HEK293 (cell line): ENCODE results near the gene PPP2R3A.

ENCODE experiments used
- CTCF ChIA-PET: fragments of 350-600 bp; formaldehyde crosslinking; extraction: SDS; loops from one replicate; lab custom pipeline; 2021; ENCODE audit warnings: antibody characterized with exemption; lab: Yijun Ruan, JAX
- POLR2A ChIA-PET: fragments of 300-600 bp; formaldehyde crosslinking; extraction: SDS; loops from one replicate; lab custom pipeline; 2020; ENCODE audit warnings: antibody characterized with exemption, inconsistent platforms; lab: Yijun Ruan, JAX
- H3K27ac ChIP-seq: fragments of 200-500 bp; sonication (Bioruptor generic); 2 replicates; pipeline ENCODE4 v1.5.1; 2014; ENCODE audit warnings: low read depth, low read length, control low read depth, inconsistent platforms; ENCODE audit errors: extremely low read depth
- H3K36me3 ChIP-seq, 2 experiments: fragments of 200-500 bp in 1 of 2; sonication (Bioruptor generic) in 1 of 2; 1 replicate in 1 of 2; 2 replicates in 1 of 2; pipeline ENCODE4 v1.5.1; 2014 to 2017; ENCODE audit warnings: inconsistent platforms in 2 of 2, low read length in 2 of 2; ENCODE audit not compliant: control insufficient read depth in 2 of 2, insufficient read depth in 1 of 2
- H3K4me1 ChIP-seq: fragments of 200-500 bp; sonication (Bioruptor generic); 2 replicates; pipeline ENCODE4 v1.5.1; 2014; ENCODE audit warnings: mild to moderate bottlenecking, low read length, inconsistent platforms; ENCODE audit not compliant: control insufficient read depth, insufficient read depth
- H3K4me3 ChIP-seq: 2 replicates; pipeline ENCODE4 v1.5.1; 2011; ENCODE audit warnings: low read depth, mild to moderate bottlenecking, control low read depth, low read length, moderate library complexity
- H3K9me3 ChIP-seq: fragments of 200-500 bp; sonication (Bioruptor generic); 2 replicates; pipeline ENCODE4 v1.5.1; 2014; ENCODE audit warnings: low read depth, low read length, inconsistent platforms; ENCODE audit not compliant: control insufficient read depth, insufficient read depth
- ATF2 ChIP-seq: fragments of 450-650 bp; formaldehyde crosslinking; IDR thresholded peaks from 2 replicates; pipeline ENCODE4 v1.5.1; 2016; ENCODE audit warnings: missing biosample characterization, missing genetic modification characterization, low read depth
- GFI1B ChIP-seq: fragments of 450-650 bp; formaldehyde crosslinking; IDR thresholded peaks from 2 replicates; pipeline ENCODE4 v1.5.1; 2016; ENCODE audit warnings: missing biosample characterization, missing genetic modification characterization
- MYNN ChIP-seq: fragments of 450-650 bp; formaldehyde crosslinking; IDR thresholded peaks from 2 replicates; pipeline ENCODE4 v1.5.1; 2016; ENCODE audit warnings: missing biosample characterization, missing genetic modification characterization, borderline replicate concordance
- OVOL3 ChIP-seq: fragments of 450-650 bp; formaldehyde crosslinking; IDR thresholded peaks from 2 replicates; pipeline ENCODE4 v1.5.1; 2016; ENCODE audit warnings: missing biosample characterization, missing genetic modification characterization
- PRDM1 ChIP-seq: fragments of 450-650 bp; formaldehyde crosslinking; IDR thresholded peaks from 2 replicates; pipeline ENCODE4; 2016; ENCODE audit warnings: missing biosample characterization, missing genetic modification characterization
- SP3 ChIP-seq: fragments of 450-650 bp; formaldehyde crosslinking; IDR thresholded peaks from 2 replicates; pipeline ENCODE4 v1.5.1; 2016; ENCODE audit warnings: missing biosample characterization, missing genetic modification characterization
- SP7 ChIP-seq: fragments of 450-650 bp; formaldehyde crosslinking; IDR thresholded peaks from 2 replicates; pipeline ENCODE4 v1.5.1; 2016; ENCODE audit warnings: missing biosample characterization, missing genetic modification characterization
- ZBTB11 ChIP-seq: fragments of 450-650 bp; formaldehyde crosslinking; conservative IDR thresholded peaks from 2 replicates; pipeline ENCODE4 v1.5.1; 2016; ENCODE audit warnings: low read depth, missing biosample characterization, missing genetic modification characterization
- ZBTB26 ChIP-seq: fragments of 450-650 bp; formaldehyde crosslinking; optimal IDR thresholded peaks from 2 replicates; pipeline ENCODE3; 2016; ENCODE audit warnings: missing biosample characterization, mild to moderate bottlenecking, missing genetic modification characterization
- ZNF112 ChIP-seq: fragments of 450-650 bp; formaldehyde crosslinking; IDR thresholded peaks from 2 replicates; pipeline ENCODE4 v1.5.0; 2017; ENCODE audit warnings: missing biosample characterization, missing genetic modification characterization
- ZNF114 ChIP-seq: fragments of 450-650 bp; formaldehyde crosslinking; IDR thresholded peaks from 2 replicates; pipeline ENCODE4 v1.5.0; 2017; ENCODE audit warnings: missing biosample characterization, missing genetic modification characterization
- ZNF140 ChIP-seq: fragments of 450-650 bp; formaldehyde crosslinking; IDR thresholded peaks from 2 replicates; pipeline ENCODE4 v1.5.1; 2016; ENCODE audit warnings: missing biosample characterization, missing genetic modification characterization
- ZNF16 ChIP-seq: fragments of 450-650 bp; formaldehyde crosslinking; IDR thresholded peaks from 2 replicates; pipeline ENCODE4 v1.5.1; 2016; ENCODE audit warnings: low read depth, missing biosample characterization, missing genetic modification characterization
- ZNF175 ChIP-seq: fragments of 450-650 bp; formaldehyde crosslinking; IDR thresholded peaks from 2 replicates; pipeline ENCODE4 v1.5.1; 2016; ENCODE audit warnings: missing biosample characterization, missing genetic modification characterization
- ZNF2 ChIP-seq: fragments of 450-650 bp; formaldehyde crosslinking; IDR thresholded peaks from 2 replicates; pipeline ENCODE4 v1.5.1; 2016; ENCODE audit warnings: missing biosample characterization, missing genetic modification characterization
- ZNF23 ChIP-seq: fragments of 450-650 bp; formaldehyde crosslinking; IDR thresholded peaks from 2 replicates; pipeline ENCODE4 v1.5.1; 2016; ENCODE audit warnings: missing biosample characterization, missing genetic modification characterization, borderline replicate concordance
- ZNF239 ChIP-seq: fragments of 450-650 bp; formaldehyde crosslinking; IDR thresholded peaks from 2 replicates; pipeline ENCODE4 v1.5.1; 2016; ENCODE audit warnings: missing biosample characterization, missing genetic modification characterization
- ZNF311 ChIP-seq: fragments of 450-650 bp; formaldehyde crosslinking; IDR thresholded peaks from 2 replicates; pipeline ENCODE4 v1.5.1; 2017; ENCODE audit warnings: missing biosample characterization, missing genetic modification characterization, borderline replicate concordance
- ZNF404 ChIP-seq: fragments of 450-650 bp; formaldehyde crosslinking; IDR thresholded peaks from 2 replicates; pipeline ENCODE4 v1.5.1; 2017; ENCODE audit warnings: missing biosample characterization, missing genetic modification characterization
- ZNF530 ChIP-seq: fragments of 450-650 bp; formaldehyde crosslinking; IDR thresholded peaks from 2 replicates; pipeline ENCODE4 v1.5.1; 2016; ENCODE audit warnings: low read depth, missing biosample characterization, missing genetic modification characterization
- ZNF549 ChIP-seq: fragments of 450-650 bp; IDR thresholded peaks from 2 replicates; pipeline ENCODE4 v1.5.1; 2018; ENCODE audit warnings: missing biosample characterization, missing genetic modification characterization, mild to moderate bottlenecking, inconsistent platforms, moderate library complexity
- ZNF621 ChIP-seq: fragments of 450-650 bp; formaldehyde crosslinking; IDR thresholded peaks from 2 replicates; pipeline ENCODE4 v1.5.1; 2017; ENCODE audit warnings: missing biosample characterization, missing genetic modification characterization
- ZNF624 ChIP-seq: fragments of 450-650 bp; formaldehyde crosslinking; IDR thresholded peaks from 2 replicates; pipeline ENCODE4 v1.5.1; 2017; ENCODE audit warnings: missing biosample characterization, missing genetic modification characterization
- ZNF629 ChIP-seq: fragments of 450-650 bp; formaldehyde crosslinking; IDR thresholded peaks from 2 replicates; pipeline ENCODE4 v1.5.1; 2017; ENCODE audit warnings: missing biosample characterization, missing genetic modification characterization
- ZNF660 ChIP-seq: fragments of 450-650 bp; IDR thresholded peaks from 2 replicates; pipeline ENCODE4 v1.5.1; 2018; ENCODE audit warnings: missing biosample characterization, mild to moderate bottlenecking, missing genetic modification characterization
- ZNF704 ChIP-seq: fragments of 450-650 bp; formaldehyde crosslinking; IDR thresholded peaks from 2 replicates; pipeline ENCODE4 v1.5.1; 2016; ENCODE audit warnings: missing biosample characterization, missing genetic modification characterization
- ZNF747 ChIP-seq: fragments of 450-650 bp; formaldehyde crosslinking; IDR thresholded peaks from 2 replicates; pipeline ENCODE4 v1.5.1; 2016; ENCODE audit warnings: missing biosample characterization, missing genetic modification characterization
- ZNF768 ChIP-seq: fragments of 450-650 bp; formaldehyde crosslinking; IDR thresholded peaks from 2 replicates; pipeline ENCODE4 v1.5.1; 2018; ENCODE audit warnings: missing biosample characterization, mild to moderate bottlenecking, missing genetic modification characterization
- ZXDB ChIP-seq: fragments of 450-650 bp; formaldehyde crosslinking; IDR thresholded peaks from 2 replicates; pipeline ENCODE4 v1.5.1; 2016; ENCODE audit warnings: missing biosample characterization, missing genetic modification characterization

The PPP2R3A gene

GRCh38 chr3:135964160-135964955 is 1.2 kb upstream of the PPP2R3A start:
- Histone ChIP-seq H3K9me3 (no peaks in the 10 kb centered on the region), H3K27ac (no peak overlapping the region), H3K4me3 (no peak overlapping the region), H3K36me3 (no peaks in the 10 kb centered on the region), H3K4me1 (peaks cover 7% of the 10 kb centered on the region; the same call in 1 of the 2 replicates)
- POLR2A ChIA-PET, result no interaction called here
- CTCF ChIA-PET, result no interaction called here
- no peak for TF ChIP-seq ZNF629
- TF ChIP-seq PRDM1 (tag by site-specific recombination), result peak; percentile 67; the same call in 1 of the 2 replicates
- TF ChIP-seq MYNN (tag by site-specific recombination), result no peak
- no peak for TF ChIP-seq ZBTB11 (tag by site-specific recombination)
- TF ChIP-seq ZNF404 (tag by site-specific recombination), result no peak
- no peak for TF ChIP-seq SP3 (tag by site-specific recombination)

GRCh38 chr3:135965129-135965505 is 411 bp upstream of the PPP2R3A start:
- Histone ChIP-seq H3K27ac (no peak overlapping the region), H3K4me3 (peak overlapping the region; percentile 36)
- CTCF ChIA-PET, result no interaction called here
- TF ChIP-seq SP7 (peak; percentile 60; the same call in 1 of the 2 replicates), ZNF768 (tag by site-specific recombination) (no peak), ZNF112 (tag by site-specific recombination) (no peak), ZNF140 (tag by site-specific recombination) (no peak), ZNF624 (tag by site-specific recombination) (no peak), ZNF2 (tag by site-specific recombination) (0 out of 2 replicates have a peak, but pooled peaks have one; percentile 43), ZNF239 (tag by site-specific recombination) (no peak), ATF2 (tag by site-specific recombination) (no peak), ZNF530 (tag by site-specific recombination) (no peak), ZNF660 (tag by site-specific recombination) (no peak), GFI1B (no peak), ZBTB26 (tag by site-specific recombination) (no peak), ZXDB (peak; percentile 76), OVOL3 (tag by site-specific recombination) (no peak), ZNF549 (tag by site-specific recombination) (no peak), ZNF704 (tag by site-specific recombination) (no peak), ZNF23 (no peak), ZNF311 (tag by site-specific recombination) (no peak), ZNF621 (no peak), ZNF175 (tag by site-specific recombination) (no peak), ZNF114 (tag by site-specific recombination) (no peak), ZNF16 (tag by site-specific recombination) (no peak), ZNF747 (no peak)

More at GRCh38 chr3:135965129-135965505, 411 bp upstream of the PPP2R3A start:
- POLR2A ChIA-PET, result no interaction called here
- H3K4me1 ChIP-seq, result peaks cover 7% of the 10 kb centered on the region; the same call in 1 of the 2 replicates
- no peaks in the 10 kb centered on the region for H3K9me3 ChIP-seq
- no peaks in the 10 kb centered on the region for H3K36me3 ChIP-seq
